Stimulated activated CD4-positive, alpha-beta T cell treated with anti-CD3 and anti-CD28 coated beads, Interleukin-4, amount 100 ng/mL, for 24 hours (primary cell): ENCODE measurements around the gene ROR1.

Experiments used
- DNase-seq: peaks from one replicate; pipeline ENCODE4 v3.0.0-alpha.2; 2020

ROR1 gene

DNA sequence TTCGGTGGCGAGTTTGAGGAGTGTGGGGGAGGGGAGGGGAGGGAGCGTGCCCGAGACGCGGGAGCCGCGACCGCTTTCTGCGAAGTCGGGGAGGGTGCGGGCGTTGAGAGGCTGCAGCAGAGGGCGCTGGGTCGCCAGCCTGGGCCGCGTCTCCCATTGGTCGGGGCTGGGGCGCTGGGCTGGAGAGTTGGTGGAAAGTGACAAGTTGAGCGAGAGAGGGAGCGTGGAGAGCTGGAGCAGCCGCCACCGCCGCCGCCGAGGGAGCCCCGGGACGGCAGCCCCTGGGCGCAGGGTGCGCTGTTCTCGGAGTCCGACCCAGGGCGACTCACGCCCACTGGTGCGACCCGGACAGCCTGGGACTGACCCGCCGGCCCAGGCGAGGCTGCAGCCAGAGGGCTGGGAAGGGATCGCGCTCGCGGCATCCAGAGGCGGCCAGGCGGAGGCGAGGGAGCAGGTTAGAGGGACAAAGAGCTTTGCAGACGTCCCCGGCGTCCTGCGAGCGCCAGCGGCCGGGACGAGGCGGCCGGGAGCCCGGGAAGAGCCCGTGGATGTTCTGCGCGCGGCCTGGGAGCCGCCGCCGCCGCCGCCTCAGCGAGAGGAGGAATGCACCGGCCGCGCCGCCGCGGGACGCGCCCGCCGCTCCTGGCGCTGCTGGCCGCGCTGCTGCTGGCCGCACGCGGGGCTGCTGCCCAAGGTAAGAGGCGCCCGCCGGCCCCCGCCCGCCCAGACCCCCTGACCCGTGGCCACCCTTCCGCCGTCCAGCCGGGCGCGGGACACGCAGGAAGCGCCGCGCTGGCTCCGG lies at the start of gene ROR1:
Gene ROR1 (plus strand): TSS at position 203 of the 802 bp plus-strand sequence.
- DNase-seq: peak; percentile 44

DNA sequence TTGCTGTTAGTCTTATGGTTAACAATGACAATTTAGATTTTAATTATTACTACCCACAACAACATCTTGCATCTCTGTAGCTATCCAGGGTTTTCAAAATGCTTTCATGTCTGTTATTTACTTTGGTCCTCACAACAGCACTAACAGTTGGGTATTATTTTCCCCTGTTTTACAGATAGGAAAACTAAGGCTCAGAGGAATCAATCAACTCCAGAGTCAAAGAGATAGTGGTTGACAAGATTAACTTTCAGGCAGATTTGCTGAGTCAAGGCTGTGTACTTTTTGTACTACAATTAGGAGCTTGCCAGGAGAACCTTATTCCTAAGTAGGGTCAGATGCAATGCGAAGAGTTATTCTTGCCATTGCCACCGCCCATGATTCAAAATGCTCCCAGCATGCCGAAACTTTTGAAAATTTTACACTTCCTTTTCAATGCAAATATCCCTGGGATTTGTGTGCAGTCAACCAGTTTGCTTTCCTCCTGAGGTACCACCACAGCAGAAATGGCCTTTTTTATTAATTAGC lies 49.4 kb upstream of the ROR1 start:
- DNase-seq: no peak

DNA sequence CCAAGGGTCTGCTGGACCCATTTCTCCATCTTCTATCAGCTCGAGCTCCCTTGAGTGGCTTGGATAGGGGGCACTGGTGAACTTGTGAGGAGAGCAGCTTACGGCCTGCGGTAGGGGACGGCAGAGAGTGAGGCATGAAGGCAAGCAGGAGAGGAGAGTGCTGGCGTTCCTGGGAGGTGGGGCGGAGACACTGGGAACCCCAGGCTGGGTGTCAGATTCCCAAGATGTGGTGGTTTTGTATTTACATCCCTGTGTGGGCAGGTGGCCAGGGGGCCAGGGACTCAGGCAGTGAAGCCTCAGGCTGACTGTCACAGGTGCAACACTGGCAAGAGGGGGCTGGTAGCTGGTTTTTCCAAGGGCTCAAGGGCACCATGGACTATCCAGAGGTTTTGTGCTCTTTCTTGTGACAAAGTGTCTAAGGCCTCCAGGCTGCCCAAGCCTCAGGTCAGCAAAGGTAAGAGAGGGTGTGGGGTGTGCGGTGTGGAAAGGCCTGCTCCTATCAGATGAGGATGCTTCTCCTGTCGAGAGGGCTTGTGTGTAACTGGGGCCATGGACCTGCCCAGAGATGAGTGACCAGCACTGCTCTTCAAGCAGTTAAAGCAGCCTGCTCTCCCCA lies 45.1 kb upstream of the ROR1 start:
- DNase-seq: no peak

DNA sequence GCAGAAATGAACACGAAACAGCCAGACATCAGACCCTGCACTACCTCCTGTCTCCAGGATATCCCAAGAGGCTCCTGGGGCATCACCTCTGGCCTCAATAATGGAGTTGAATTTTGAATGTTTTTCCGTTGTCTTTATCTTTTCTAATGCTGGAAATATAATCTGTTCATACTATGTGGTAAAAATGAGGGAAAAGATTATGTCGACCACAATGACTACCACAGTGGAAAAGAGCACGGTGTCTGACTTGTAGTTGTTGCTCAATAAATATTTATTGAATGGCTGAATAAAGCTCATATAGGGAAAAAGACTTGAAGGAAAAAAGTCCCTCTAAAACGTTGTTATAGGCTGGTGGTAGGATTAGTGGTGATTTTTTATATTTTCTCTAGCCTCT lies 44.6 kb upstream of the ROR1 start:
- no peak for DNase-seq

DNA sequence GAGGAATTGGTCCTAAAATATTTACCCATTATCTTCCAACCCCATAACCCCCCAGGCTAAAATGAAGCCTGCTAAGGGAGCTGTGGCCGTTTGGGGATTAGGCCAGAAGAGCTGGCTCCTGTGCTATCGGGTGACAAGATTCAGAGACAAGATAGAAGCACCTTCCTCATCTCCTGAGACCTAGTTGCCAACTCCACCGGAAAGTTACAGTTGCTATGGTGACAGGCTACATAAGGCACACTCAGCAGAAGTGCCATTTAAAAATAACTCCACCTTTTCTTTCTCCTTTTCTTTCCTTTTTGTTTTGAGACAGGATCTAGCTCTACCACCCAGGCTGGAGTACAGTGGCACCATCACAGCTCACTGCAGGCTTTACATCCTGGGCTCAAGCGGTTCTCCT lies 43.6 kb upstream of the ROR1 start:
- no peak for DNase-seq

DNA sequence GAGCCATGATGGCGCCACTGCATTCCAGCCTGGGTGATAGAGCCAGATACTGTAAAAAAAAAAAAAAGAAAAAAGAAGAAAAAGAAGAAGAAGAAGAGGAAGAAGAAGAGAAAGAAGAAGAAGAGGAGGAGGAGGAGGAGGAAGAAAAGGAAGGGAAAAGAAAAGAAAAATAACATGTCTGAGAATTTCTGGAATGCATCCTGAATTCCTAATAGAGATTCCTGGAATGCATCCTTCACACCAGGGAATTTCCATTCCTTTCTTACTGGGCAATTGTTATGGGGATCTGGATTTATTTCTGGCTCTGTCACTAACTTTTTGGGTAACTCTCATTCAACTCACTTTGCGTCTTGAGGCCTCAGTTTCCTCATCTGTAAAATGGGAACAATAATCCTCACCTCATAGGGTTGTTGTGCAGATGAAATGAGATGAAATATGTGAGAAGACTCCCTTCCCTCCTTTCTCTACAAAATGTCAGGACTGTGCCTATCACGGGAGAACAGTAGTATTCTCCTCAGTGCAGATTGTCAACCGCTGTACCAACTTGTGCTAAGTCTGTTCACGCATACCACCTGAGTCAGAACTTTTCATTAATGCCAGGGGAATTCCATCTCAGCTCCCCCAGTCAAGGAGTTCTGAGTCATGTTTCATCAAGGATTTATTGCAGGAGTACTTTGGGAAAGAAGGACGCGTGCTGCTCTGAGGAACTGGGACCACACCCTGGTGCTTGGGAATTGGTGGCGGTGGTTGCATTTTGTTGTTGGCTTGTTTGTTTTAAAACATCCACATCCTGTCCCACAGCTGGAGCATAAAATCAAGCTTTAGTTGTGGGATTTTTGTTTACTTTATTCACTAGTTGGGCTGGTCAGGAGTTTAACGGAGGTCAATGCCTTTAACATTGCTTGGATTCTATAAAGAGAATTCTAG lies 42.4 kb upstream of the ROR1 start:
- no peak for DNase-seq

DNA sequence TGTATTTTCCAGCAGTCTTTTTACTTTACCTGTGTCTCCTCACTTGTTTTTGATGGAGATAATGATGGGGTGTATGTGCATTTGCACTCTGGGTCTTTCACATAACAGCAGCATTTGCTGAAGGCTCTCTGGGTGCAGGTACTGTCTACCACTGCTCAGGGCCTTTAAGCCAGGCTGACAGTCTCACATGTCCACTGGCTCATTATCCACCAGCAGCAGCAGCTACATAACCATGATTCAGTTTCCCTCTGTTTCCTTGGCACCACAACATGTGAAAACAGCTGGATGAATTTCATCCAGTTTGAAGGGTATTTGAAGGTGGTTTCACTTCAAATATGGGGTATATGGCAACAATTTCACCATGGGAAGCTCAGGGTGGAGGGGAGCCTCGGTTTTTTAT lies 41.2 kb upstream of the ROR1 start:
- DNase-seq: no peak

DNA sequence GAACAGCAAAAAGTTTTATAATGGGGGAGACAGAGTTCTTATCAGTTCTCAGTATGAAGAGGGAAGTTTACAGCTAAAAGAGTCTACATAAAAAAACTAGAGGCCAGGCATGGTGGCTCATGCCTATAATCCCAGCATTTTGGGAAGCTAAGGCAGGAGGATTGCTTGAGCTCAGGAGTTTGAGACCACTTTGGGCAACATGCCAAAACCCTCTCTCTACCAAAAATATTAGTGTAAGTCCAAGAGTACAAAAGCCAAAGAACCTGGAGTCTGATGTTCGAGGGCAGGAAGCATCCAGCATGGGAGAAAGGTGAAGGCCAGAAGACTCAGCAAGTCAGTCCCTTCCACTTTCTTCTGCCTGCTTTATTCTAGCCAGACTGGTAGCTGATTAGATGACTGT lies 35.0 kb upstream of the ROR1 start:
- DNase-seq: no peak

DNA sequence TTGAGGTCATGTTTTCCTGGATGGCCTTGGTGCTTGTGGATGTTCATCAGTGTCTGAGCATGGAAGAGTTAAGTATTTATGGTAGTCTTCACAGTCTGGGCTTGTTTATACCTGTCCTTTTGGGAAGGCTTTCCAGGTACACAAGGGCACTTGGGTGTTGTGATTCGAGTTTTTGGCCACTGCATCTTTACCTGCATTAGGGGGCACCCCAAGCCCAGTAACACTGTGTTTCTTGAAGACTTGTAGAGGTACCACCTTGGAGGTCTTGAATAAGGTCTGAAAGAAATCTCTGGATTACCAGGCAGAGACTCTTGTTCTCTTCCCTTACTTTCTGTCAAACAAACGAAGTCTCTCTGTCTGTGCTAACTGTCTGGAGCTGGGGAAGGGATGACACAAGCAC lies 34.4 kb upstream of the ROR1 start:
- no peak for DNase-seq

DNA sequence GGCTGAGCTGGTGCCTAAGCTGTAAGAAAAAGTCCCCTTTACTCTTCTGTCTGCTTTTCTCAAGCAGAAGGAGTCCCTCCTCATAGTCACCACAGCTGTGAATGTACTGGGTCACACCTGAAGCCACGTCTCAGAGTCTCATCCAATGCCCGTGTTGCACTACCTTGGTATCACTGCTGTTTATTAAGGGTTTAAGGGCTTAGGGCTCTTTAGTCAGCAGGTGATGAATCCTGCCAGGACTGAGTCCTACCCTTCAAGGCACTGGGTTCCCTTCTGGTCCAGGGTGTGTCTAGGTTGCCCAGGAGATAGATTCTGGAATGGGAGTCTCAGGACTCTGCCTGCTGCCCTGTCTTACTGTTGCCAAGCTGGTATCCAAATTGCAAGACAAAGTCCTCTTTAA lies 33.4 kb upstream of the ROR1 start:
- no peak for DNase-seq

DNA sequence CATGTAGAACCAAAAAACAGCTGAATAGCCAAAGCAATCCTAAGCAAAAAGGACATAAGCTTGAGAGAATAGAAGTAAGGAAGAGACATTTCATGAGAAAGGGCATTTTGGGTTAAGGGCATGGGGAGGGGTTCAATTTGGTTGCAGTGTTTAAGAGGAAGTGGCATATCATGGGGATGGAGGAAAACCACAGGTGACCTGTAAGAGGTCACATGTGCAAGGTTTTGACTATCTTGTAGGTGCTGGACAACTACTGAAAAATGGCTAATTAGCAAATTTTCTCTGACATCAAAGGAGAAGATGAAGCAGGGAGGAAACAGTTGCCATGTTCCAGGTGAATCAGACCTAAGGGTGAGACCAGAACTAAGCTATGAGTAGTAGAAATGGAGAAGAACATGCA lies 31.3 kb upstream of the ROR1 start:
- no peak for DNase-seq

DNA sequence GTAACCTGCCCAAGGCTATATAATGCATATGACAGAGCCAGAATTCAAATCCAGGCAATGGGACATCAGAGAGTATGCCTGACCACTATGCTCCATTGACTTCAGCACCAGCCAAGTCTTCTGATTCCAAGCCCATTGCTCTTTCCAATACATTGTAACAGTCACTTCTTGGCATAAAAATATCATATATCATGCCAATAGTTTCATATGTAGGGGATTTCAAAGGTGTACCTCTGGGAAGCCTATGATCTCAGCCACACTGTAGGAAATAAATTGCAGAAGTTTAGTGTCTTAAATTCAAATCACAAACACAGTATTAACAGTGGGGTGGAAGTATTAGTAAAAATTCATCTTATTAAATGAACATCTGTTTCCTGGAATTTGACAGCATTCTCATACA lies 30.0 kb upstream of the ROR1 start:
- no peak for DNase-seq

DNA sequence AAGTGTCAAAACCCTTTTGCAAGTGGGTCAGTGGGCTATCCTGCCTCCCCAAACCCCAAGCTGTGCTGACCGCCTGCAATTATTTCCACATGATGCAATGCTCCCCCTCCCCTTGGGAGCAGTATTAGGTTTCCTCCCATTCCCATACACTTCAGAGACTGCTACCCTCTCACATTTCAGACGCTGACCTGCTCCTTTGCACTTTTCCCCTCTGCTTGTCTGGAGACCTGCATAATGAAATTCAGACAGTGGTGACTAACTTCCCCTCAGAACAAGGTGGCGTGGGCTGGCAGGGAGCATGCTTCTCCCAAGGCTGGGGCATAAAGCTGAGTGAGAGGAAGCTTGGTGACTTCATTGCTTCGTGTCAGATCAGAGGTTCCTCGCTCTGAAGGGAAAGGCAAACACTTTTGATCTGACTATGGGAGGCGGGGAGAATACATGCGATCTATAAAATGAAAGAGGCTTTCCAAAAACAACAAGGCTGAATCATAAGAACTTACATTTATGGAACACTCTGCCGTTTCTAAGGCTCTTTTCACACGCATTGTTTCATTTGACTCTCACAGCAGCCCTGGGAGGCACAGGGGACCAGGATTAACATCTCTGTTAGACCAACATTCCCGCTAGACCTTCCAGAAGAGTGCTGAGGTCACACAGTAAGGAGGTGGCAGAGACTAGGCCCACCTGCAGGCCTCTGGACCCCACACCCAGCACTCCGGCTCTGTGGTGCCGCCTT lies 27.5 kb upstream of the ROR1 start:
- DNase-seq: peak; percentile 13

DNA sequence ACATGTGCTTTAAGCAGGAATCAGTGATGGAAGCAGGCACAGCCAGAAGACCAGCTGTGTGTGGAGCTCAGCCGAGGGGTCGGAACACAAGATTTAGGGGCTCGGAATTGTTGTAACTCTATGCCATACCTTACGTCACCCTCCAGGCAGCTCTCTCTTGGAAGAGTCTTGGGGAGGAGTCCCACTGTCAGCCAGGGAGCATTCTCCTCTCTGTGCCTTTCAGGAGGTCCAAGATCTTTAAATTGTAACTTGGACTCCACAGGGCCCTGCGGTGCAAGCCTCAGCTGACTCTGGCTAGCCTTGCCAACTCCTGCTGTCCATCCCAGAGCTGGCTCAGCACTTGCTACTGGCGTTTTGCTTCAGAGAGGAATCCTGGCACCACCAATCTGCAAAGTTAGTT lies 26.4 kb upstream of the ROR1 start:
- DNase-seq: no peak

DNA sequence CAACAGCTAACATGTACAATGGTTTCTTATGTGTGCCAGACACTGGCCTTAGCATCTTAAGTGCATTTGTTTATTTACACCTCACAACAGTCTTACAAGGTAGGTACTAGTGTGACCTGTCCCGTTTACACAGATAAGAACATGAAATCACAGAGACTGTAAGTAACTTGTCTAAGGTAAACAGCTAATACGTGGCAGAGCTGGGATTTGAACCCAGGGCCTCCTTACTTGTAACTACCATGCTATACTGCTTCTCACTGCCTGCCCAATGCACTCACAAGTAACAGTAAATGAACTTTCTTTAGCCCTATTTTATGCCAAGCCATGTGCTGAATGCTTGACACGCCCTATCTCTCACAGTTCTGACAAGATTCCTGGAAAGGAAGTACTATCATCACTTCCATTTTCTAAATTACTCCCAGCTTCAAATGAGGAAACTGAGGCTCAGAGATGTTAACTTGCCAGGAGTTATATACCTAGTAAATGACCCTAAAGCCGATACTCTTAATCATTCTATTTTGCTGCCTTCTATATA lies 25.7 kb upstream of the ROR1 start:
- DNase-seq: no peak

DNA sequence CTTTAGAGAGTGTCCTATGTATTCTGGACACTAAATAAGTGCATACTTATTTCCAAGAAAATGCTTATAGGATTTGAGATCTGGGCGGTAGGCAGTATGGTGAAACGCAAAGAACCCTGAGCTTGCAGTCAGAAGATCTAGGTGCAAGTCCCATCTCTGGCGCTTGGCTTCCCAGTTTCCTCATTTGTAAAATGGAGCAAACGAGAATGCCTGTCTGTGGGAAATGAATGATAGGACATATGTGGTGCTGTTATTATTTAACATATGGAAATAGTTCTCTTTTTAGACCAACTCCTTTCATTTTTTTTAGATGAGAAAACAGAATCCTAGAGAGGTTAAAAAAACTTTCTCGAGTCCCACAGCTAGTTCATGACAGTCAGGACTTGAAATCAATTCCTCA lies 25.2 kb upstream of the ROR1 start:
- DNase-seq: no peak

DNA sequence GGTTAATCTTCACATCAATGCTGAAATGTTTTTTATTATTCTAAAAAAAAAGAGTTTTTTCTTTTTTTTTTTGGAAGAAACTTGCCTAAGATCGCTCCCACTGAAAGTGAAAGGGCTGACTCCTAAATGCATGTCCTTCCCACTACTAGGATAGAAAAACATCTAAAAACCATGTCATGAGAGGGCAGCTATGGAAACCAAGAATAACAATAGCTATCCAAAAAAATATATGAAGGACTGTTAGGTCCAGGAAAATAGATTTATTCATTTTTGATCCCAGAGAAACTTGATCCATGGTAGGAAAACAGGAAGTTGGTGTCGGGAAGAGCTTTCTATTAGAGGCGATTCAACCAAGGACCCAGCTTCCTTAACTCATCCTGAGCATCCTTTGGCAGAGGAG lies 23.1 kb upstream of the ROR1 start:
- no peak for DNase-seq

DNA sequence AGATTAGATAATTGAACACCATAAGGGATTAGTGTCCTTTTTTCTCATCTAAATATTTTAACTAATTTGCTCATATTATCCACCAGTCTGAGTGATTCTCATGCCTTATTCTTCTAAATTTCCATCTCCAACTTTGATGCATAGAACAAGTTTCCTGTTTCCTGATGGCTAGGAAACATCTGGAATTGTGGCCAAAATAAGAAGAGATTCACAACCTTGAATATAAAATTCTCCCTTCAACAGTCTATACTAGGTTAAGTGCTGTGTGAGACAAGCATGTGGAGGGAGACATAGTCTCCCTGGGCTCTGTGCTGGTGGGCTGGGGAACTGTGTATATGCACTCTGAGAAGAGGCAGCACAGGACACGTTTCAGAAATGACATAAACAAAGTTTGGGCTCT lies 21.6 kb upstream of the ROR1 start:
- DNase-seq: no peak

DNA sequence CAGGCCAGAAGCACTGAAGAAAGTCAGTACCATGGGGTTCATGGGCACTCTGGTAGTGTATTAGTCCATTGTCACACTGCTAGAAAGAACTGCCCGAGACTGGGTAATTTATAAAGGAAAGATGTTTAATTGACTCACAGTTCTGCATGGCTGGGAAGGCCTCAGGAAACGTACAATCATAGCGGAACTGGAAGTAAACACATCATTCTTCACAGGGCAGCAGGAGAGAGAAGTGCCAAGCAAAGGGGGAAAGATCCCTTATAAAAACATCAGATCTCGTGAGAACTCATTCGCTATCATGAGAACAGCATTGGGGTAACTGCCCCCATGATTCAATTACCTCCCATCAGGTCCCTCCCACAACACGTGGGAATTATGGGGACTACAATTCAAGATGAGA lies 20.2 kb upstream of the ROR1 start:
- DNase-seq: no peak

DNA sequence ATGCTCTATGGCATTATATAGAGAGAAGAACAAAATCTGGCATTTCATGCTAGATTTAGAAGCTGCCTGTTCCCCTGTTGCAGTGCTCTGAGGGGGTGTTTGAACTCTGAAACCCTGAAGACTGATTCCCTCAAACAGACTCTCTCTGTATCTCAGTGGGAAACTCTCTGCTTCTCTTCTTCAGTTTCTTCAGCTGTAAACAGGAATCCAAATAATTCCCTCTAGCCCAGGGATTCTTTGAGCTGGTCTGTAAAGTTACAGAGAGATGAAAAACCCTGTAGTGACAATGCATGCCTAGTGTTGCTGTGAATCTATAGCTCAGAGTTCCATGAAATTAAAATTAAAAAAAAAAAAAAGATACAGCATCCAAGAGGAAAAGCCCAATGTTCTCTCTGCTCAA lies 17.0 kb upstream of the ROR1 start:
- no peak for DNase-seq

DNA sequence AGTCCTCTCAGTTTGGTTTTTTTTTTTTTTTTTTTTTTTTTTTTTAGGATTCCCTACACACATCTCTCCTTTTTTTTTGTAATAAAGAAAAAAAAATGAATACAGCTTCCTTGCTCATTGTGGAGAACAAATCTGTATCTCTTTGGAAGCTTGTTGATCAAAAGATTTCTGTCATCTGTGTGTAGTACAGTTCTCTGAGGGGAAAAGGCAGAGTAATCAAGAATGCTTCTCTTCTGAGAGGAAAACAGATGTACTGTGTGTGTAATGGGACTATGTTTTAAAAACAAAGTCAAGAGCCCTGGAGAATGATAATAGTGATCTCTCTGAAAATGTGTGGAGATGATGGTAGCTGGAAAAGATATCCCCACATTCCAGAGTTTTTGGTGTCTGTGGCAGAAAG lies 16.5 kb upstream of the ROR1 start:
- no peak for DNase-seq

DNA sequence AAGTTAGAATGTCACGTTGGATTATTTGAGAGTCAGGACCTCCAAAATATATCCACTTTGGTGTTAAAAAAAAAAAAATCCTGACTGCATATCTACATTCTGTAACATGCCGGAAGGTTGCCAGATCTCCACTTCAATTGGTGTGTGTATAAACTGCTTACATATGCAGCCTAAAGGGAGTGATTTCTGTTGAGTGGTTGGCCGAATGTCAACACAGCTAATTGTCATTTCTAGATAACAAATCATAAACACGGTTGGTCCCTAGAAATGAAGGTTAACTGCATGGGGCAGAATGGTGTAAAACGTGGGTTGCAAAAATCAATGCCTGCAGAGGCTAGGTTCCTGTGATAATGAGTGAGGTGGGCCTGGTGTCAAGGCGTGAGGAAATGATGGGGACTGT lies 15.0 kb upstream of the ROR1 start:
- no peak for DNase-seq

DNA sequence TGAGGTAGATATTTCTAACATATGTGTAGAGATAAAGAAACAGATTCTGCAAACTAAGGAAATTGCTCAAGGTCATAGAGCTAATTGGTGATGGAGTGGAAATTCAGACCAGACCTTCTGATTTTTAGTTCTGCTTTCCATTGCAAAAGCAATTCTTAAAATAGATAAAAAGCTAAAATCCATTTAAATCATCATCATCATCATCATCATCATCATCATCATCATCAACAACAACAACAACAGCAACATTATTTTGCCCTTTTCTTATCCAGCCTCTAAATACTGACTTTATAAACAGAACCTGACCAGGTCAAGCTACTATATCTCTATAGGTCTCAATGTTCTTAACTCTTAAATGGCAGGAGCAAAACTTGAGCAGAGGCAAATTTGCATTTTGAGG lies 14.0 kb upstream of the ROR1 start:
- DNase-seq: no peak
